SKM-1 treated with dmso at 0.1 percent for 144 hours (cell line): ENCODE data around the gene TENT4A.

Experiments
- DNase-seq: peaks from one replicate; lab custom pipeline; 2025; ENCODE audit not compliant: unreplicated experiment; lab: John Stamatoyannopoulos, UW

Gene TENT4A

GRCh38 chr5:6731465-6732237 is 18.4 kb downstream of the TENT4A start:
- DNase-seq: no peak

DNA sequence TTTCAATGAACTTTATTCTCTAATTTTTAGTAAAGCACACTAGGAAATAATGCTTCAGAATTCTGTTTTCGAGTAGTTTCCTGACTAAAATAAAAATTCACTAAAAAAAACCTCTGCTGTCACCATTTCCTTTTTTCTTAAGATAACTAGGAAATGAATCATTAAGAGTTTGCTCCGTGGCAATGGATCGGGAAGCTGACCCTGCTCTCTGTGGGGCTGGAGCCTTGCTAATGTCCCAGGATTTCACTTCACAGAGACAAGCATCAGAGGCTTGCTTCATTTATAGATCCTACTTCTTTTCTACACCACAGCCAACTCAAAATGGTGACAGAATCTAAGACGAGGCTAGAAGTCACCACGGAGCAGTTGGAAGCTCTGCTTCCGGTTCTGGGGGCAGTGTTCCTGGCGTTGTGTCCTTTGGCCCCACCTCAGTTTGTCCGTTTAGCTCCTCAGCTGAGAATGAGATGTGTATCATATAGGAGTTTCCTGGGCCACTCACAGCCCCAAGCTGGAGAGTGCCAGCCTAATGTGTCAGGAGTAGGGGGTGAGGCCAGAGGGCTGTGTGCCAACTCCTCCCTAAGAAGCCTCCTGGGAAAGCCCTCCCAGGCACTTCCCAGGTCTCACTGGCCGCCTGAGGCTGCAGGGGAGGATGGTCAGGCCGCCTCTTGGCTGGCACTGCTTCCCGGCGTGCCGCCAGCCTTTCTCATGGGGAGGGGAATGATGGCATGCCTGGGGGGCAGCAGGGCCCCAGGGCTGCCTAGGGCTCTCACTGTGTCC is 19.6 kb downstream of the TENT4A start:
- no peak for DNase-seq

DNA sequence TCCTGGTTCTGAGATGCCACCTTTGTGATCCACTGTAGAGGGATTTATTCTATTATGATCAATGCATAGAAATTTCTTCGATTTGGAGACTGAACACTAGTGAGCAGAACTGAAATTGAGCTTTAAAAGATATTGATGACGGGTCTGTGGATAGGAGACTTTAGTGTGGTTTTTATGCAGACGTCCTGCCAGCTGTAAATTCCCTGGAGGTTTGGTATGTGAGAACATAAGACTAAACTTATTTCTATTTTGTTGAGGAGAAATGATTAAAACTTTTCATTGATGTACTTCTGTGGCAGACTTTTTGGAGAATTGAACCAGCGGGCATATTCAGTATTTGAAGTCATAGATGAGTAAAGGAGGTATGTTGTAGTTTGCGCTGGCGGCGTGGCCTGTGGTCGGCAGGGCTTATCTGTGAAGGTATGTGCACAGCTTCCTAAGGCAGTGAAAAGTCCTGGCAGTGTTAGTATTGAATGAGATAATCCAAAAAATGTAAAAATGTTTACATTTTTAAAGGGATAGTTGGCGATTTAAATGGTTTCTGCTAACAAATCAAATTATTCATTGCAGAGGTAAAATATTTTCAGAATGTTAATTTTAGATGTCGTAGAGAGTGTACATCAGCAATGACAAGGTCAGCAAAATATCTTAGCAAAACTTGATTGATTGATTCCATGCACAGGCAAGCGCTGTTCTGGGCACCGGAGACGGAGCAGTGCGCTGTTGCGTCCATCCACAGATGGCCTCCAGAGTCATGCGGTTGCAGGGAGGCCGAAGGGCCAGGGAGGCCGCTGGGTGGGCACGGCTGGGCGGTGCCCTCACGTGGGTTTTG is 20.4 kb downstream of the TENT4A start:
- no peak for DNase-seq

DNA sequence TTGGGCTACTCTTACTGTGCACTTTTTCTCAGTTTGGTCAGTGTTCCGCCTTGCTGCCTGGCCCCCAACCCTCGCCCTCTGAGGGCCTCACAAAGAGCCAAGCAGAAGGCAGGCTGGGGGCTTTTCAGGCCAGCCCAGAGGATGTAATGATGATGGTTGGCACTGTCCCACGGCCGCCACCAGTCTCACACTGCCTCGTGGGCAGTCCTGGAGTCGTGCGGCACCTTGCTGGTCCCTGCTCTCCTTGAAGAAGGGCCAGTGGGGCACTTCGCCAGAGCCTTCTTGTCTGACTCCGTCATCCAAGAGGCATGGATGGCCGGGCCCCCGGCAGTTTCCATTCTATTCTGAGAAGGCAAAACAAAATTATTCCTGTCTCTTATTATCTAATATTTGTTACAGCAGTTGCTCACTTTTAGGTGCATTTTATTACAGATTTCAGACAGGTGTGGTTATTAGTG is 21.0 kb downstream of the TENT4A start:
- no peak for DNase-seq

GRCh38 chr5:6734781-6735180 is 21.5 kb downstream of the TENT4A start:
- no peak for DNase-seq

GRCh38 chr5:6736106-6736505 is 22.9 kb downstream of the TENT4A start:
- no peak for DNase-seq

DNA sequence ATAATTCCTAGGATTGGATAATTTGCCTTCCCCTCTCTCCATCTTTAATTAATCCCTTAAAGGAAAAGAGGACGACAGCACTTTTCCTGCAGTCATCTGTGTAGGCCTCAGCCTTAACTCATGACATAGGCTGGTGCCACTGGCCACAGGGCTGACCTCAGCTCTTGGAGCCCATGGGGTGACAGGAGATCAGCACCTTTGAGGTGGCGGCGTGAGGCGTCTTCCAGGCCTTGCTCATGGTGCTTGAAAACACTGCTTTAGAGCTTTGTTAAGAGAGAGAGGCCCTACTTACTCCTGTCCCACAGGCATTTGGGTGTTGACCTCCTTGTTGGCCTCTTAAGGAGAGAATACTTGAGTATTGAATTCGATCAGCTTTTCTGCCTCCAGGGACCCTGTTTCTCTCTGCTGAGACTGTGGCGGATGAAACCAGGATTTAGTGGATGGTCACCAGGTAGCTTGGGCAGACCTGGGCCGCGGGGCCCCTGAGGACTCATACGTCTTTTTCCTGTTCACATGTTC is 23.4 kb downstream of the TENT4A start:
- DNase-seq: no peak

DNA sequence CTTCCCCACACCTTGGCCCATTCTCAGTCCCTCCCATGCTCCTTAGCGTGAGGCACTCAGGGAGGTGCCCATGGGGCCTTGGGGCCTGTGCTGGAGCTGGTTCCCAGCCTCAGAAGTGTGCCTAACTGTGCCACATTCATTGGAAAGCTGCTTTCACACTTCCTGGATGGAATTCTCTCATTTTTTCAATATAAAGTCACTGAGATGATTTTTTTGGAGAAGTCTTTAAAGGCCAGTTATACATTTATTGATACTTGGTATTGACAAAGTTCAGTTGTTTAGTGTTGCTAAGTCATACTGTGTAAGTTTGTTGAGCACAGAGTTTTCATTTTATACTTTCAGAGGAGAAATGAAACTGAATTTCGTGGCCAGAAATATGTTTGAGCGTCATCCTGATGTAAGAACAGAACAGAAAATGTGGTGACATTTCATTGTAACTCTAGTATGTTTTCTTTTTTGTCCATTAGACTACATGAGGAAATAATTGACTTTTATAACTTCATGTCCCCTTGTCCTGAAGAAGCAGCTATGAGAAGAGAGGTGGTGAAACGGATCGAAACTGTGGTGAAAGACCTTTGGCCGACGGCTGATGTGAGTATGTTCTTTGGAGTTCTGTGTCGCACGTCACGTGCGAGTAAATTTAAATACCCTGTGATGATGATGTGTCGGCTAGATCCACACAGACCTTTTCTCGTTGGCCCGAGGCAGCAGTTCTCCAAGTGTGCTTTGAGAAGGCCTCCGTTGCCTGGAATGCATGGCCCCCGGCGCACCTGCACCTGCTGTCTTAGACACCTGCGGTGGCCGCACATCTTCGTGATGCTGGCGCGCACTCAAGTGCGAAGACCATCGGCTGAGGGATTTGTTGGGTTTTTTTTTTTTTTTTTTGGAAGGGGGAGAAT is 24.1 kb downstream of the TENT4A start:
- no peak for DNase-seq

DNA sequence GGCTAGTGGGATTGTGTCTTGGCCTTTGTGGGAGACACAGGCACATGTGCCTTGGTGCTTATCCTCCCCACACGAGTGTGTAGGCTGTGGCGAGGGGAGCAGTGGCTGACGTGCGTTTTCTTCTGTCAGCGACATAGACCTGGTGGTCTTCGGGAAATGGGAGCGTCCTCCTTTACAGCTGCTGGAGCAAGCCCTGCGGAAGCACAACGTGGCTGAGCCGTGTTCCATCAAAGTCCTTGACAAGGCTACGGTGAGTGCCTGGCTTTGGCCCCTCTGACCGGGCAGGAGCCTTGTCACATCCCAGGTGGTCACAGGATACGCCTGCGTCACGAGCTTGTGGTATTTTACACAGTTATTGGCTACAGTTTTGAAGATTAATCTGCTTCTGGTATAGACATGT is 26.4 kb downstream of the TENT4A start:
- no peak for DNase-seq

DNA sequence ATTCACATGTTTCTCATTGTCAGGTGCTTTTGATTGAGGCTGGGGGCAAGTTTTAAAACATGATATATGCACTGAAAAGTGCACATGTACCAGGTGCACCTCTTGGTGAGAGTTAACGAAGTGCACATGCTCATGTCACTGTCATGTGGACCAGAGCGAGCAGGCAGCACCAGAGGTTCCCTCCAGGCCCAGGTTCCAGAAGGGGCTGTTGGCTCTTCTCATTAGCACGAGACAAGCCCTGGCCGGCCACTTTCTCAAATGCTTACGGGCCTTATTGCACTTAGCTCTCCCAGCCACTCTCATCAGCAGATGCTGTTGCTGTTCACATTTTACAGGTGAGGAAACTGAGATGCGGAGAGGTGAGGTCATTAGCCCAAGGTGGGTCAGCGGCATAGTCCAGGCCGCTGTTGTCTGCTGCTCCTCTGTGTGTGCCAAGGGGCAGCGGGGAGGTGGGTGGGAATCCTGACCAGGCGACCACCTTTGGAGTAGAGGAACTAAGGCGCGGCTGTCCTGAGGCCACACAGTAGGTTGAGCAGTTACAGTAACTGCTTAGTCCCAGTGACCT is 27.4 kb downstream of the TENT4A start:
- DNase-seq: no peak

- no peak for DNase-seq
Measured at GRCh38 chr5:6742081-6742758, 29.0 kb downstream of the TENT4A start.

GRCh38 chr5:6743161-6743560 is 29.9 kb downstream of the TENT4A start:
- no peak for DNase-seq

GRCh38 chr5:6744841-6745705 is 31.8 kb downstream of the TENT4A start:
- DNase-seq: no peak

DNA sequence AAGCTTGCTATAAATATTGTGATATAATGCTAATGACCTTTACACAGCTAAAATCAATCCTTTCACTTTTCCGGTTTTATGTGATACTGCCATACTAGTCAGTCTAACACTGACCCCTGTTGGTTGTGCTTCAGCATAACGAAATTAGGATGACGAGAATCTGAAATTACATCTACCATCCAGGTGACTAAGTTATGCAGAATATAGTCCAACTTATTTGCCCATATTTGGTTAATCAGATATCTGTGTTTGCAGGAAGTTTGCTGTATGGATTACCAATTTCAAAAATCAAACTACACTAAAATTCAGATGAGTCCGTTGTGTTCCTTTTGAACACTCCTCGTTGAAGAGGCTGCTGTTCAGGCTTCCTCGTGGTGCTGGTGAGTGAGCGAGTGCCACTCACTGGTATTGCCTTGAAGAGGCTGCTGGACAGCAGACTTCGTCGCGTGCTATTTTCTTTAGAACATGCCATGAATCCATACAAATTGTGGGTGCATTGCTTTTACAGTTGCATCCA is 32.5 kb downstream of the TENT4A start:
- peak; percentile 13 for DNase-seq

GRCh38 chr5:6746244-6746643 is 33.0 kb downstream of the TENT4A start:
- DNase-seq: no peak

- DNase-seq: no peak
Measured at GRCh38 chr5:6747103-6747502, 33.9 kb downstream of the TENT4A start.

GRCh38 chr5:6748142-6748541 is 34.9 kb downstream of the TENT4A start:
- DNase-seq: no peak

DNA sequence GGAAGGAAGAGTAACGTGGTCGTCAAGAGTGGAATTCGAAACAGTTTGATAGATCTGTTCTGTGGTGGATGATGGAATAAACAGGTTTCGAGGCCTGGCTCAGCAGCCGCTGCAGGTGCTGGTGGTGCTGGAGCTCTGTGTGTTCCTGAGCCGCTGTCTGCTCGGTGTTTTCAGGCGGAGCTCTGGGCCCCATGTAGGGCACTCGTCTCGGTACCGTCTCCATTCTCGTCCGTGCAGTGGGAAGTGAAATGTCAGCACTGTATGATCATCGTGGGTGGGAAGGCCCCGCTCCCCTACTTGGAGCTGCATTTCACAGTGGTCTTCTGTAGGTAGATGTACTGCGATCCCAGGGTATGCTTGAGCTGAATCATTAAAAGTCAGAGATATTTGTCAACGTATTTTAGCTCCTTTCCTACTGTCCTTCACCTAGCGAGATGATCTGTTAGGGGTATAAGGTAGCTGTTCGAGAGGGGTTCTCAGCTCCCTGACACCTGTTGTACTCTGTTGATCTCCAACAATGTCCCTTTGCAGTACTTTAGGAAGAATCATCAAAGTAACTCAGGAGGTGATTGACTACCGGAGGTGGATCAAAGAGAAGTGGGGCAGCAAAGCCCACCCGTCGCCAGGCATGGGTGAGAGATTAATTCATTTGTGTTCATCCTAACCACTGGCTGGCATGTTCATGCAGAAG is 35.9 kb downstream of the TENT4A start:
- DNase-seq: no peak
